Measurements from ENCODE around the gene CPNE2. TPM values are rescaled to one million over a fixed set of nuclear protein-coding genes. Genes with fewer than 3 reads are reported as not detected.

The CPNE2 gene
- total RNA-seq, 1 donor from 2014 or later: 14.2 TPM

GRCh38 chr16:57196753-57197152 lies 104.4 kb downstream of the CPNE2 start:
- ATAC-seq: no peak

Other genes with a start within 250 kb of the CPNE2 start
- gene SLC12A3, start 227.4 kb upstream of the CPNE2 start, total RNA-seq: not detected
- gene HERPUD1, start 160.4 kb upstream of the CPNE2 start, total RNA-seq: 63.9 TPM
- gene CETP, start 130.6 kb upstream of the CPNE2 start, total RNA-seq: not detected
- gene NLRC5, start 103.0 kb upstream of the CPNE2 start, total RNA-seq: 13.0 TPM
- gene PSME3IP1, start 93.5 kb downstream of the CPNE2 start, total RNA-seq: 63.1 TPM
- gene RSPRY1, start 93.7 kb downstream of the CPNE2 start, total RNA-seq: 20.4 TPM
- 43.4 TPM for gene ARL2BP, start 152.7 kb downstream of the CPNE2 start, total RNA-seq
- gene PLLP, start 192.1 kb downstream of the CPNE2 start, total RNA-seq: 9.3 TPM